ENCODE results near the gene IQSEC3.
"Not testable (repeated sequence)": the region's sequence is repeated elsewhere in the genome, so short reads cannot be mapped to it uniquely, and the experiment has no call there.

Gene IQSEC3

DNA sequence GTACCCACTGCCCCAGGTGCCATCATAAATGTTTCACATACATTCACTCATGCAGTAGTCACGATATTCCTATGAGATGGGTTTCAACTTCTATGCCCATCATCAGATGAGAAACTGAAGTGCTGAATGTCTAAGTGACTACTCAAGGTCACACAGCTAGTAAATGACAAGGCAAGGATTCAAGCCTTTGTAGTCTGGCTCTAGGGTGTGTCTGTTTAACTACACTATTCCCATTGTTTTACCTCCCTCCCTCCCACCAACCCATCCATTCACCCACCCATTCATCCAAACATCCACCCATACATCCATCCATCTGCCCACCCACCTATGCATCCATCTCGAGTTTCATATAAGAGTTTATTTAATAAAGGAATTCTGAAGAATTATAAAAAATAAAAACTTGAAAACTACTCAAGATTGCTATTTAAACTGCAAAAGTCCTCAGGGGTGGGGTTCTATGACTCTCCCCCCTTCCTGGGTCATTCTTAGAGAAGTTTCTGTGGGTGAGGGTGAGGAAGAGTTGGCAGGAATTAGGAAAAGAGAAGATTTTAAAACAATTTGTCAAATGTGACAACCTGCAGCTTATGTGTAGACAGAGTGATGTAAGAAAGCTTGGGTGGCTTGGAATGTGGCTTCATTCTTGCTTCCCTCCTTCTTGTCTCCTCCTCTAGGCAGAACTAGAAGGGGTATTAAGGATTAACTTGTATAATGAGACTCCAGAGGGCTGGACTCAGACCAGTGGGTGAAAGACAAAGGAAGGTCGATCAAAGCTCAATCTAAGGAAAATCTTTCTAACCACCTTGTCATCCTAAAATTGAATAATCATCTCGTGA lies 13.4 kb upstream of the IQSEC3 start:
- DNase-seq (ENCODE audit: low read depth, low spot score) = not testable (repeated sequence)

DNA sequence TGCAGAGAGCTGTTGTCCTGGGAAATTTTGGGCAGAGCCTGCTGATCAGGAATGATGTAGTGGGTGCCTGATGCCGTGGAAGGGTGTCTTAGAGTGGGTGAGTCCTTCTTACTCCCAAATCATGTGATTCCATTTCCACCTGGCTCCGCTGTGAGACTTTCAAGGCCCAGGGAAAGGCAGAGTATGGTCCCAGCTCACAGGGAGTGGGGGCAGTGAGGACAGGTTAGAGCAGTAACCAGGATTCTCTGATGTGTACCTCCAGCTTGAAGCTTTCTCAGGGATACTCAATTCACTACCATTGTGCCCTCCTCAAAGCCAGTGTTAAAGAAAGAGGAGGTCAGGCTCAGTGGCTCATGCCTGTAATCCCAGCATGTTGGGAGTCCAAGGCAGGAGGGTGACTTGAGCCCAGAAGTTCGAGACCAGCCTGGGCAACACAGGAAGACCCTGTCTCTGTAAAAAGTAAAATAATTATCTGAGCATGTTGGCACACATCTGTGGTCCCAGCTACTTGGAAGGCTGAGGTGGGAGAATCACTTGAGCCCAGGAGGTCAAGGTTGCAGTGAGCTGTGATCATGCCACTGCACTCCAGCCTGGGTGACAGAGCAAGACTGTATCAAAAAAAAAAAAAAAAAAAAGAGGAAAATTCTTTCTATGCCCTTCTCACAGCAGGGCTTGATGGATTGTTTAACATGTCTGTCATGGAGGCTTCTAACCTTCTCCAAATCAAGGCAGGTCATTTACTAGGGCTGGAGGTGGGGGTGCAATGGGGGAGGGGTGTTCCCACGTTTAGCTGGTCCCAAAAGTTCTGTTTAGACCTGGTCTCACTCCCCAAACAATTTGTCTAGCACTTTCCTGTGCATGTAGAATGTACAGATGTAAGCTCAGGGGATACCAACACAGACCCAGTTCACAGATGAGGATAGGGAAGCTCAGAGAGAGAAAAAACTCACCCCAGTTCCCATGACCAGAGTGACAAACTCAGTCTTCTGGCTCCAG lies 12.5 kb upstream of the IQSEC3 start:
- DNase-seq (ENCODE audit: low read depth, low spot score) = no peak

DNA sequence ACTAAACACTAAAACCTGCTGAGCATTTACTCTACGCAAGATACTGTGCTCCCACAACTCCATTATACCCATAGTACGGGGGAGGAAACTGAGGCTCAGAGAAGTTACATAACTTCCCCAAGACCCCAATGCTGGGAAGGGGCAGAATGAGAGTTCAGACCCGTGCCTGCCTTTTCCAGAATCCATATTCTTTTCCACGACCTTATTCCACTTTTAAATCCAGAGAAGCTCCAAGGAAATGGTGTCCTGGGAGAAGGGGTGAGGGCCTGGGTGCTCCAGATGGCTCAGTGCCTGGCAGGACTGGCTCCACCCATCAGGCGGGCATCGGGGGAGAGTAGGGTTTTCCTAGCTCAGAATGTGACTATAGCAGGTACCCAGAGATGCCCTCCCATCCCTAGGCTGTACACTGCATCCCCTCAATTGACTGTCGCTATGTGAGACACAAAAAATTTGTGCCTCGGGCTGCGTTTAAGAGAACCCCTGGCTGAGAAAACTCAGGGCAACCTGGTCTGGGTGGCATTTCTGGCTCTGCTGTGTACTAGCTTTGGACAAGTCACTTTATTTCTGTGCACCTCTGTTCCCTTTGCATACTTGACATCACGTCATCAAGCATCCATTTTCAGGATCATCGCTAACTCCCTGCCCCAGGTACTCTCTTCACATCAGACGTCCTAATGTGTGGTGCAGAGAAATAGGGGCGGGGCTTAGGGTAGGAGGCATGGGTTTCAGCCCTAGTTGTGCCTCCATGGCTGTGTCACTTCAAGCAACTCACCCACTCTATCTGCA lies 11.6 kb upstream of the IQSEC3 start:
- DNase-seq (ENCODE audit: low read depth, low spot score) = no peak

DNA sequence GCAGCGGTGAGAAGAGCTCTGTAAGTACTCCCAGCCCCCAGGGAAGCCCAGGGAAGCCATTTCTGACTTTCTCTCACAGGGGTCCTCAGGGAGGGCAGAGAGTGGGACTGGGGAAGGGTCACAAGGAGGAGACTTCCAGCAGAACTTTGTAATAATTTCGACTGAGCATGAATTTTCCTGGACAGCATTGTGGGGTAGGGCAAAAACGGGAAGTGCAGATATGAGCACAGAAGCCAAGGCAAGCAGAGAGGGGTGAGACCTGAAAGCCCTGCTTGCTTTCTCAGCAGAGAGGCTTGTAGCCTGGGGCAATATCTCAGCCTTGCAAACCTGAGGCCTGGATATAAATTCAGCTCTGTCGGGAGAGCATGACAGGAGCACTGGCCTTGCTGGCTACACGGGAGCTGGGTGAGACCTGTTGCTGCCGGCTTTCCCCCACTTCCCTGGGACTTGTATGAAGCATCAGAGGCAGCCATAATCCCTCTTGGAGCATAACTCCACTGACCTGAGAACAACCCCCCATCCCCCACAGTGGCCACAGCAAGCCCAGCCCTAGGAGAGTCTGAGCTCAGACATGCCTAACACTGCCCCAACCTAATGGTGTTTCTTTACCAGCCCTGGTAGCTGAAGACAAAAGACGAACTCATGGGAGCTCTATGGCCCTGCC lies 9.8 kb upstream of the IQSEC3 start:
- DNase-seq (ENCODE audit: low read depth, low spot score) = no peak

DNA sequence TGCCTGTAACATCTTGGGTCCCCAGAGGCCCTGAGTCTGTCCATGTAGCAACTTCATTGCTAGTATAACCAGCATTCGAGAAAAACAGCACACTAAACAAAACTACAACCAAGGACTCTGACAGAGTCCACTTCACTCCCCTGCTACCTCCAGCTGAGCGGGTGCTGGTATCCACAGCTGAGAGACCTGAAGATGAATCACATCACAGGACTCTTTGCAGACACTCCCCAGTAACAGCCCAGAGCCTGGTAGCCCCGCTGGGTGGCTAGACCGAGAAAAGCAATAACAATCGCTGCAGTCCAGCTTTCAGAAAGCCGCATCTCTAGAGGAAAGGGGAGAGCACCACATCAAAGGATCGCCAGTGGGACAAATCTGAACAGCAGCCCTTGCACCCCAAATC lies 9.0 kb upstream of the IQSEC3 start:
- DNase-seq (ENCODE audit: low read depth, low spot score) = no peak

DNA sequence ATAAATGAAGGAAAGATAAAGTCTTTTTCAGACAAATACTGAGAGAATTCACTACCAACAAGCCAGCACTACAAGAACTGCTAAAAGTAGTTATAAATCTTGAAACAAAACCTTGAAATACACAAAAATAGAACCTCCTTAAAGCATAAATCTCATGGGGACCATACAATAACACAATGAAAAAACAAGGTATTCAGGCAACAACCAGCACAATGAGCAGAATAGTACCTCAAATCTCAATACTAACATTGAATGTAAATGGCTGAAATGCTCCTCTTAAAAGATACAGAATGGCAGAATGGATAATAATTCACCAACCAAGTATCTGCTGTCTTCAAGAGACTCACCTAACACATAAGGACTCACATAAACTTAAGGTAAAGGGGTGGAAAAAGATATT lies 7.7 kb upstream of the IQSEC3 start:
- no peak for DNase-seq (ENCODE audit: low read depth, low spot score)

DNA sequence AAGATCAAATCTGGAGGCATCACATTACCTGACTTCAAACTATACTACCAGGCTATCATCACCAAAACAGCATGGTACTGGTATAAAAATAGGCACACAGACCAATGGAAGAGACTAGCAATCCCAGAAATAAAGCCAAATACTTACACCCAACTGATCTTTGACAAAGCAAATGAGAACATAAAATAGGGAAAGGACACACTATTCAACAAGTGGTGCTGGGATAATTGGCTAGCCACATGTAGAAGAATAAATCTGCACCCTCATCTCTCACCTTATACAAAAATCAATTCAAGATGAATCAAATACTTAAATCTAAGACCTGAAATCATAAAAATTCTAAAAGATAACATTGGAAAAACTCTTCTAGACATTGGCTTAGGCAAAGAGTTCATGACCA lies 4.7 kb upstream of the IQSEC3 start:
- not testable (repeated sequence) for DNase-seq (ENCODE audit: low read depth, low spot score)

DNA sequence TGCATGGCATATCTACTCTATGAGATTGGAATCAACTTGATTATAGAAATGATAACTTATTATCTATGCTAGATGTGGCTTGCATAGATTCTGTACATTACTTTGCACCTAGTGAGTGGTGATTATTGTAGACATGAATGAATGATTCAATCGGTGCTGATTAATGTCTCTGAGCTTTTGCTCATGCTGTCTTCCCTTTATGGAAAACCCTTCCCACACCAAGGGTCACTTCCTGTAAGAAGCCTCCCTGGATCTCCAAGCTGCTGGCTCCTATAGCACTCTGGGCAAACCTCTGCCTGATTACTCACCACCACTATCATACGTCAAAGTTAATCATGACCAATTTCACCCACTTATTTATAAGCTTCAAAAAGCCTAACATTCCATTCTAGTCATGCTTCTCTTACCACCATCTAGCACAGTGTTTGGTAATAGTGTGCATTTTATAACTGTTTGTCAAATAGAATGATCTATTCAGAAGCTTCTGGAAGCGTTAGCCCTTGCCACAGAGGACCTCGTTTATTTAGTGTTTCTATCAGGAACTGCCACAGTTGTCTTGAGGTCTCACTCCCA lies 990 bp upstream of the IQSEC3 start:
- not testable (repeated sequence) for DNase-seq (ENCODE audit: low read depth, low spot score)

DNA sequence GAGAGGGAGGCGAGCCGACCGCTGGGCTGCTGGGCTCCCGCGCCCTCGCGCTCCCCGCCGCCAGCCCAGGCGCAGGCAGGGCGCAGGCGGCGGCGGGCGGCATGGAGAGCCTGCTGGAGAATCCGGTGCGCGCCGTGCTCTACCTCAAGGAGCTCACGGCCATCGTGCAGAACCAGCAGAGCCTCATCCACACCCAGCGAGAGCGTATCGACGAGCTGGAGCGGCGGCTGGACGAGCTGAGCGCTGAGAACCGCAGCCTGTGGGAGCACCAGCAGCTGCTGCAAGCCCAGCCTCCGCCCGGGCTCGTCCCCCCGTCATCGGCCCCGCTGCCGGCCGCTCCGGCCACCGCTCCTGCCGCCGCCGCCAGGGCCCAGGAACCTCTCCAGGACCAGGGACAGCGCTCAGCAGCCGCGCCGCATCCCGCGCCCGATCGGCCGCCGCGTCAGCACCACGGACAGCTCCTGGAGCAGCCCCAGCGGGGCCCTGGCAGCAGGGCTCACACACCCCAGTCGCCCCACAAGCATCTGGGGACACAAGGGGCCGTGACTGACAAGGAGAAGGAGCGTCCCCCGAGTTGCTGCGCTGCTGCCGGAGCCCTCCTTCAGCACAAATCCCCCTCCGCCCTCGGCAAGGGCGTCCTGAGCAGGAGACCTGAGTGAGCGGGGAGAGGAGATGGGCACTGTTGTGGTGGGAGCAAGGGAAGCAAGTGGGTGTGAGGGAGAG lies 376 bp downstream of the IQSEC3 start:
- DNase-seq (ENCODE audit: low read depth, low spot score) = not testable (repeated sequence)

DNA sequence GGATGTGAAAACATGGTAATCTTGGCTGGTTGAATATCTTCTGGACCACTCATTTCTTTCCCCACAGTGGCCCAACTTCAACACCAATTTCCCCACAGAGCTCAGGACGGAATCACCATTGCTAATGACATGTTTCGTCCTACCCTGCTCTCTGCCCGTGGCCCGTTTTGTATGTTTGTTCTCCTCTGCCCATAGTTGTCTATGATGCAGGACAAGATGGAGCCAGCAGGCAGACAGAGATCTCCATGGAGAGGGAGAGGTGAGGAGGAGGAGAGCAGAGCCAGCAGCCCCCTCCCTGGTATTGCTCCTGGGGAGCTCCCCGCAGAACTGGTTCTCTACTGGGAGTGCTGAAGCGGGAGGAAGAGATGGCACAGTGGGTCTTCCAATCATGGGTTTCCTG lies 3.1 kb downstream of the IQSEC3 start:
- DNase-seq (ENCODE audit: low read depth, low spot score) = not testable (repeated sequence)

DNA sequence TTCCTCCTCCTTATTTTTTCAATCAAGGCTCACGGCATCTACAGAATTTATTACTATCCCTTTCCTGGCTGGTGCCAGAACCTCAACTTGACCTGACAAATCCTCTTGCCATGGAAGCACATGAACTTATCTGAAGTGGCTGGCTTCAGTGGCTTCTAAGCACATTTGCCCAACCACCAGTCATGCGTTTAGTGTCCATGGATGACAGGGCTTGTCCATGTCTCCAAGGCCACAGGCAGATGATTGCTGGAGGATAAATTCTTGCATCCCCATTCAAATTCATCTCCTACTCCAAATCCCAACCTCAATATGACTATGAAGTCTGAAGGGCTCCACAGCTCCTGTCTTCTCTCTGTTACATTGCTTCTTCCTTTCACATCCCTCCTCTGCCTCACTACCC lies 4.0 kb downstream of the IQSEC3 start:
- not testable (repeated sequence) for DNase-seq (ENCODE audit: low read depth, low spot score)

DNA sequence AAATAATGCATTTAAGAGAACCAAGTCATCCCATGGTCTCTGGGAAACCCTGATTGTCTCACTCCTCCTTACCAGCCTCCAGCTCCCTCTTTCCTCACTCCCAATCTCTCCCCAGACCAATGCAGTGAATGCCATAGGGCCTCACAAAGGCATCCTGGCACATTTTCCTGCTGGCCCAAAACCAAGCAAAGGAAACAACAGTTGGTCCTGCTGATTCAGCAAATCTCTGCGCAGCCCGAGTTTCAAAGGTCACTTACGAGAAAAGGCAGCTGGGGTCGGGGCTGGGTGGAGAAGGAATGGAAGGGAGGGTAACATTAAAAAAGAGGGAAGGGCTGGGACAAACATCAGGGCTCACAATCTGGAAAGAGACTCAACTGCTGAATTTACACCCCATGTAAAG lies 5.5 kb downstream of the IQSEC3 start:
- DNase-seq (ENCODE audit: low read depth, low spot score) = not testable (repeated sequence)

DNA sequence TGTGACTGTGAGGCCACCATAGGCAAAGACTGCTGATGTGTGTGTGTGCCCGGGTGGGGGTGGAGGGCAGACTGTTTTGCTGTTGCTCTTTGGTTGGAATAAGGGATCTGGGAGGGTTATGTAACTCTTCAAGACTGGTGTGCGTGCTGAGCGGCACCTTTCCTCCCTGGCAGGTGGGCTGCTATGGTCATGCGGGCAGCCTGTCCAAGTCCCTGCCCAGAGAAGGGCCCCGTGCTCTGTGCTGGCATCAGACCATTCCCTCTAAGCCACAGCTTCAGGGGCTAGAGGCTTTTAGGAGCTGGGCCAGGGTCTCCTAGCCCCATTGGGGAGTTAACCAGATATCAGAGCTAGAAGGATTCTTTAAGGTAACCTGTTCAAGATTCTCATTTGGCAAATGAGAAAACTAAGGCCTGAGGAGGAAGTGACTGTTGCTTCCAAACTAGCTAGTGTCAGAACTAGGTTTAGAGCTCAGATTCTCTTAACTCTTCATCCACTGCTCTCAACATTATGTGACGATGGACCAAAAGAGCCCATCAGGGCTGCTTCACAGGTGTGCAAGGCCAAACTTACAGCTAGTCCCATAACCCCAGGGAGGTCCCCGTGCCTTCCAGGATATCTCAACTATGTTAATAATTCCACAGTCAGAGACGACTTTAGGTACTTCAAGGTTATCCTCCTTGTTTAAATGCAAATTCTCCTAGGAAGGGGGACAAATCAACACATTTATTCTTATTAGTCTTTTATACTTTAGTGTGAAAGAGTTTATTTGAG lies 8.0 kb downstream of the IQSEC3 start:
- not testable (repeated sequence) for DNase-seq (ENCODE audit: low read depth, low spot score)

DNA sequence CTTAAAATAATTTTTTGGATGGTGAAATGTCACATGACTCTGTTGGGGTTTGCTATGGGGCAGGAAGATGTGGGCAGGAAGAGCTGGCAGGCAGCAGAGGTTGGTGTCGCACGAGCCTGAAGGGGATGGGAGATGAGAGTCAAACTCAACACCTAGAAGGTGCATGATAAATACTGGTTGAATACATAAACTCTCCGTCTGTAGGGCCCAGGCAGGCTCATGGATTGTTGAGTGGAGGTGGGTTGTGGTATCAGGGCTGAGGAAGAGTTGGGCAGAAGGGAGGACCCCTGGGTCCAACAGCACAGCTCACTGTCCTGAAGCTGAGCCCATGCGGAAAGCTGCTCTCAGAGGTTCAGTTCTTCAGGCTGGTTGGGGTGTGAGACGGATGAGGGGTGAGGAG lies 9.0 kb downstream of the IQSEC3 start:
- not testable (repeated sequence) for DNase-seq (ENCODE audit: low read depth, low spot score)

DNA sequence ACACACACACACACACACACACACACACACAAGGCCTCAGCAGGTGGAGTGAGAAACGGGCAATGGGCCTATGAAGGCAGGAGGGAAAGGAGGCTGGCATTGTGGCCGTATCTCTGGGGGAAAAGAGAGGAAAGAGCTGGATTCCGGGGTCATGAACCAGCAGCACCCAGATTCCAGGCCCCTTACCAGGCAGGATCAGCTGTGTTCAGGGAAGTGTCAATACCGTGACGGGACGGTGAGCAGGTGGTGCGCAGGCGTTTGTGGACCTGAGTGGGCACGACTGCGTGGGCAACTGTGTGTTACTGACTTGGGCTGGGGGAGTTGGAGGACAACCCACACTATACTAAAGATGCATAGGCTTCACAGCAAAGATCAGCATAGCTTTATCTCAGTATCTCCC lies 9.5 kb downstream of the IQSEC3 start:
- not testable (repeated sequence) for DNase-seq (ENCODE audit: low read depth, low spot score)

DNA sequence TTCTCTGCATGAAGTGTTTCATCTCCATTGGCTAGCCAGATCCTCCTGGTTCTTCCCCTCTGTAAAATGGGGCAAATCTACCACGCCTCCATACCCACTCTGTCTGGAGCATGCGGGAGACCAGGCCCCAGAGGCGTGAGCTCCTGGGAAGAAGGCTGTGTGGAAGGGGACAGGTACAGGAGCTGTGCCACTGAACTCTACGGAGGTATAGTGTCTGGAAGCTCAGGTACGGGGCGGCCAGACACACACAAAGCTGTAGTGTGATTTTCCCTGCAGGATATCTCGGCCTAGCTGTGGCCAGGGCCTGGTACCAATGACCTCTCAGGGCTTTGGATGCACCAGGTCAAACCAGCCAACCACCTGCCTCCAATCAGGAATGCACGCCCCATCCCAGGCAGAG lies 10.0 kb downstream of the IQSEC3 start:
- not testable (repeated sequence) for DNase-seq (ENCODE audit: low read depth, low spot score)

DNA sequence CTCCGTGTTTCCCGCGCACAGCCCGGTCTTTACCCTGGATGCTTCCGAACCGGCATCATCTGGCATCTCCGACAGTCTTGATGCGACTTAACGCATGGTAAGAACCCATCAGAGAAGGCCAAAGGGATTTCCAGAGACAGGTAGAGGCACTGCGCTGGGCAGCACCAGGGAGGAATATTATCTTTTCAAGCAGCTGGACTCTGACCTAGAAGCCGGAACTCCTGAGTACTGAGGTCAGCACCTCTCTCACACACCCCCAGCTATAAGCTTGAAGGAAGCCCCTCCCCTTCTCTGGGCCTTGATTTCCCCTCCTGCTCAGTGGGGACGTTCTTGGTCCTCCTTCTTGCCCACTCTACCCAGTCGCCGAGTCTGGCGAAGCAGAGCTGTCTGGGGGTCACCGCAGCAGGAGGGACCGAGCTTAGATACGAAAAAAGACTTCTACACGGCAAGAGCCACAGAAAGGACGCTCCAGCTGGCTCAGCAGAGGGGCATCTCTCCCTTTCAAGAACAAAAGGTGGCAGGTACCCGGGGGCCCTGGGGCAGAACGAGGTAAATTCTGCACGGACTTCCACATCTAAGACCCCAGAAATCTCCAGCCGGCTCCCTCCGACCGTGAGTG lies 10.6 kb downstream of the IQSEC3 start:
- not testable (repeated sequence) for DNase-seq (ENCODE audit: low read depth, low spot score)

DNA sequence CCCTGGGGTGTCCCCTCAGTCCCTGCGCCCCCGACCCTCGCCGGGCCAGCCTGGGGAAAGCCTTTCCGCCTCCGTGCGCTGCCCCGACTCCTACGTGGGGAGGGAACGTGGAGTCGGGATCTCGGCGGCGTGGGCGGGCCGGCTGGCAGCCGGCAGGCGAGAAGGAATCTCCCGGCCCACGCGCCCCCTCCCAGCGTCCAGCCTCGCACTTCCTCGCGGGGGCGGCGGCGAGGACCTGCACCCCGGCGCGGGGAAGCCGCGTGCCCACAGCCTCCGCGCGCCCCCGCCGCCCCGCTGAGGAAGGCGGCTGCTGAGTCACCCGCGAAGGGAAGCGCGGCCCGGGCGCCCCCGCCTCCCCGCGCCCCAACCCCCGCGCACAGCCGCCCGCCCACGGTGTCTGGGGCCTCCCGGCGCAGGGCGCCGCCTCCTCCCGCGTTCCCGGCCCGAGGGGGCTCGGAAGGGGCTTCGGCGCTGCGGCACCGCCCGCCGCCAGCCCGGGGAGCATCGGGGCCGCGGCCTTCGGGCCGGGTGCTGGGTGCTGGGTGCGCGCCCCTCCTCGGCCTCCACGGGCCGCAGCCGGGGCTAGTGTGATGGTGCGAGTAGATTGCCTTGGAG lies 11.3 kb downstream of the IQSEC3 start:
- DNase-seq (ENCODE audit: low read depth, low spot score) = not testable (repeated sequence)

Data from smooth muscle cell of the brain vasculature (primary cell).